ENCODE data around the gene ARHGAP9. TPM values are rescaled to one million over a fixed set of nuclear protein-coding genes. Genes with fewer than 3 reads are reported as not detected.
"Not testable (repeated sequence)": the region's sequence is repeated elsewhere in the genome, so short reads cannot be mapped to it uniquely, and the experiment has no call there.

The ARHGAP9 gene
- total RNA-seq, 6 donors from 2014 or later: 29.2 to 131 (median 43.7) TPM

- 92 to 96% methylated on average over 8 to 9 of the region's 9 CpGs for WGBS, 2 donors
- ATAC-seq (ENCODE audit: low FRiP score in 2 of 2): no peak
- H3K36me3 ChIP-seq: peaks cover 21 to 86% (median 62%) of the 10 kb centered on the region in 4 donors
- no peak for TF ChIP-seq EP300 (IDR thresholded peaks at IDR 0.05)
- no peak for TF ChIP-seq POLR2A (IDR thresholded peaks at IDR 0.05)
- TF ChIP-seq POLR2AphosphoS5 (IDR thresholded peaks at IDR 0.05): no peak
- no peak for TF ChIP-seq CTCF (IDR thresholded peaks at IDR 0.05)
- H3K4me1 ChIP-seq: peaks cover 19 to 33% (median 22%) of the 10 kb centered on the region in 4 donors
- no peak overlapping the region for H3K4me3 ChIP-seq
- H3K9me3 ChIP-seq: no peaks in the 10 kb centered on the region
- no peak for DNase-seq
- no peak overlapping the region for H3K27ac ChIP-seq
- no peaks in the 10 kb centered on the region for H3K27me3 ChIP-seq
Observed at GRCh38 chr12:57514720-57515407, 35.2 kb upstream of the ARHGAP9 start.

- peaks cover 21 to 92% (median 68%) of the 10 kb centered on the region in 4 donors for H3K36me3 ChIP-seq
- DNase-seq; H3K9me3 ChIP-seq; ATAC-seq (ENCODE audit: low FRiP score in 2 of 2); H3K27me3 ChIP-seq; H3K4me3 ChIP-seq; H3K27ac ChIP-seq: not testable (repeated sequence)
- 91 to 92% methylated on average over 9 of the region's 9 CpGs for WGBS, 2 donors
- H3K4me1 ChIP-seq: peaks cover 16 to 28% (median 20%) of the 10 kb centered on the region in 4 donors
Observed at GRCh38 chr12:57514246-57514645, 34.6 kb upstream of the ARHGAP9 start.

- peaks cover 21 to 98% (median 70%) of the 10 kb centered on the region in 4 donors for H3K36me3 ChIP-seq
- not testable (repeated sequence) for ATAC-seq (ENCODE audit: low FRiP score in 2 of 2); H3K27ac ChIP-seq; H3K27me3 ChIP-seq; H3K9me3 ChIP-seq; DNase-seq; H3K4me3 ChIP-seq
- WGBS, 2 donors: 92% methylated on average over 6 of the region's 6 CpGs
- H3K4me1 ChIP-seq: peaks cover 10 to 23% (median 14%) of the 10 kb centered on the region in 4 donors
Observed at GRCh38 chr12:57513677-57514076, 34.0 kb upstream of the ARHGAP9 start.

GRCh38 chr12:57513266-57513665 is 33.6 kb upstream of the ARHGAP9 start:
- H3K36me3 ChIP-seq: peaks cover 21 to 95% (median 70%) of the 10 kb centered on the region in 4 donors
- peaks cover 6 to 18% (median 10%) of the 10 kb centered on the region in 4 donors for H3K4me1 ChIP-seq
- no peaks in the 10 kb centered on the region for H3K27me3 ChIP-seq
- no peak for DNase-seq
- no peak for ATAC-seq (ENCODE audit: low FRiP score in 2 of 2)
- TF ChIP-seq POLR2AphosphoS5 (IDR thresholded peaks at IDR 0.05) (no peak), EP300 (IDR thresholded peaks at IDR 0.05) (no peak), POLR2A (IDR thresholded peaks at IDR 0.05) (no peak), CTCF (IDR thresholded peaks at IDR 0.05) (no peak)
- no peaks in the 10 kb centered on the region for H3K9me3 ChIP-seq
- H3K27ac ChIP-seq: no peak overlapping the region
- 93 to 100% methylated on average over 5 of the region's 5 CpGs for WGBS, 2 donors
- no peak overlapping the region for H3K4me3 ChIP-seq

- no peak for ATAC-seq (ENCODE audit: low FRiP score in 2 of 2)
- H3K27me3 ChIP-seq: no peaks in the 10 kb centered on the region
- peaks cover 0 to 12% (median 4%) of the 10 kb centered on the region in 4 donors for H3K4me1 ChIP-seq
- DNase-seq: no peak
- TF ChIP-seq POLR2A (IDR thresholded peaks at IDR 0.05): no peak
- no peak for TF ChIP-seq CTCF (IDR thresholded peaks at IDR 0.05)
- no peak for TF ChIP-seq POLR2AphosphoS5 (IDR thresholded peaks at IDR 0.05)
- TF ChIP-seq EP300 (IDR thresholded peaks at IDR 0.05): no peak
- no peaks in the 10 kb centered on the region for H3K9me3 ChIP-seq
- H3K27ac ChIP-seq: no peak overlapping the region
- no peak overlapping the region for H3K4me3 ChIP-seq
- 79 to 92% methylated on average over 6 of the region's 6 CpGs for WGBS, 2 donors
- H3K36me3 ChIP-seq: peaks cover 21 to 93% (median 71%) of the 10 kb centered on the region in 4 donors
Observed at GRCh38 chr12:57512665-57513064, 33.0 kb upstream of the ARHGAP9 start.
